Endothelial cell (in vitro differentiated cells): Measurements from ENCODE around the gene GTF2F2. TPM values are rescaled to one million over a fixed set of nuclear protein-coding genes. Genes with fewer than 3 reads are reported as not detected.

ENCODE experiments used
- DNase-seq: peaks from one replicate; pipeline ENCODE4 v3.0.0; 2021; ENCODE audit warnings: low spot score
- H3K27ac Mint-ChIP-seq: one replicate; pipeline ENCODE4 v1.8.0; 2021; ENCODE audit warnings: mixed read lengths, inconsistent platforms; ENCODE audit not compliant: unreplicated experiment
- H3K27me3 Mint-ChIP-seq: one replicate; pipeline ENCODE4 v1.8.0; 2021; ENCODE audit warnings: mild to moderate bottlenecking, moderate library complexity, mixed read lengths, inconsistent platforms; ENCODE audit not compliant: unreplicated experiment
- H3K36me3 Mint-ChIP-seq: one replicate; pipeline ENCODE4 v1.8.0; 2021; ENCODE audit warnings: mild to moderate bottlenecking, low read depth, mixed read lengths, inconsistent platforms; ENCODE audit not compliant: unreplicated experiment
- H3K4me1 Mint-ChIP-seq: one replicate; pipeline ENCODE4 v1.8.0; 2021; ENCODE audit warnings: mild to moderate bottlenecking, mixed read lengths, inconsistent platforms; ENCODE audit not compliant: unreplicated experiment
- H3K4me3 Mint-ChIP-seq: one replicate; pipeline ENCODE4 v1.8.0; 2021; ENCODE audit warnings: mild to moderate bottlenecking, mixed read lengths, inconsistent platforms; ENCODE audit not compliant: unreplicated experiment
- H3K9me3 Mint-ChIP-seq: one replicate; pipeline ENCODE4 v1.8.0; 2021; ENCODE audit warnings: mixed read lengths, inconsistent platforms; ENCODE audit not compliant: unreplicated experiment
- CTCF ChIP-seq: fragments of 200-600 bp; sonication (generic); IDR thresholded peaks from one replicate; pipeline ENCODE4 v1.5.0; 2021; ENCODE audit warnings: antibody characterized with exemption; ENCODE audit not compliant: unreplicated experiment
- total RNA-seq: library from RNA; stranded (reverse); fragmentation: NEBNext Ultra II Directional; extraction: Animal tissue kit (Norgen Biotek cat#: 25700); gene quantifications from one replicate; pipeline ENCODE4 v1.2.1, GENCODE V29; 2021; ENCODE audit not compliant: unreplicated experiment

GTF2F2 gene
- total RNA-seq, 1 donor from 2014 or later: 13.6 TPM

- Mint-ChIP-seq H3K36me3 (peaks cover 4% of the 10 kb centered on the region), H3K27ac (no peak overlapping the region), H3K4me1 (peaks cover 13% of the 10 kb centered on the region), H3K4me3 (no peak overlapping the region), H3K27me3 (no peaks in the 10 kb centered on the region), H3K9me3 (no peaks in the 10 kb centered on the region)
- no peak for DNase-seq
- no peak for TF ChIP-seq CTCF
These were observed 135.1 kb downstream of the GTF2F2 start for GRCh38 chr13:45255247-45255987.

GRCh38 chr13:45256254-45256653 lies 135.9 kb downstream of the GTF2F2 start:
- Mint-ChIP-seq H3K27ac (no peak overlapping the region), H3K4me3 (no peak overlapping the region), H3K36me3 (peaks cover 4% of the 10 kb centered on the region), H3K4me1 (peaks cover 13% of the 10 kb centered on the region), H3K9me3 (no peaks in the 10 kb centered on the region), H3K27me3 (no peaks in the 10 kb centered on the region)
- DNase-seq: no peak
- no peak for TF ChIP-seq CTCF

- Mint-ChIP-seq H3K4me3 (no peak overlapping the region), H3K27ac (no peak overlapping the region), H3K36me3 (peaks cover 4% of the 10 kb centered on the region), H3K9me3 (no peaks in the 10 kb centered on the region), H3K4me1 (peaks cover 13% of the 10 kb centered on the region), H3K27me3 (no peaks in the 10 kb centered on the region)
- no peak for TF ChIP-seq CTCF
- no peak for DNase-seq
These were observed 137.5 kb downstream of the GTF2F2 start for GRCh38 chr13:45257638-45258333.

GRCh38 chr13:45258334-45258675 lies 138.0 kb downstream of the GTF2F2 start:
- Mint-ChIP-seq H3K4me3 (no peak overlapping the region), H3K27me3 (no peaks in the 10 kb centered on the region), H3K4me1 (peaks cover 13% of the 10 kb centered on the region), H3K9me3 (no peaks in the 10 kb centered on the region), H3K27ac (no peak overlapping the region), H3K36me3 (peaks cover 4% of the 10 kb centered on the region)
- no peak for DNase-seq
- TF ChIP-seq CTCF: no peak

- no peak for TF ChIP-seq CTCF
- Mint-ChIP-seq H3K27me3 (no peaks in the 10 kb centered on the region), H3K36me3 (no peaks in the 10 kb centered on the region), H3K4me3 (no peak overlapping the region), H3K27ac (no peak overlapping the region), H3K4me1 (no peaks in the 10 kb centered on the region), H3K9me3 (no peaks in the 10 kb centered on the region)
- DNase-seq: no peak
These were observed 146.9 kb downstream of the GTF2F2 start for GRCh38 chr13:45267215-45267614.
